NCI-H460 (cell line): ENCODE results near the gene FAM222A. TPM values are rescaled to one million over a fixed set of nuclear protein-coding genes. Genes with fewer than 3 reads are reported as not detected.

Experiments
- DNase-seq: peaks from one replicate; pipeline ENCODE4 v3.0.0-alpha.2; 2016; ENCODE audit warnings: low read depth; ENCODE audit errors: extremely low read depth
- total RNA-seq: library from RNA; depleted of rRNA; stranded (reverse); fragments of >200 nt; shearing (Covaris generic); gene quantifications from 2 replicates; pipeline ENCODE4 v1.2.3, GENCODE V29; 2014

The FAM222A gene
- total RNA-seq, 1 experiment from 2014 or later, result 0.25 TPM

- no peak for DNase-seq
Observed at GRCh38 chr12:109735825-109736551, 22.4 kb downstream of the FAM222A start.

GRCh38 chr12:109736552-109737108 is 23.0 kb downstream of the FAM222A start:
- peak; percentile 41 for DNase-seq

GRCh38 chr12:109737126-109737525 is 23.5 kb downstream of the FAM222A start:
- DNase-seq, result no peak

GRCh38 chr12:109737631-109738030 is 24.0 kb downstream of the FAM222A start:
- no peak for DNase-seq

GRCh38 chr12:109738209-109738608 is 24.6 kb downstream of the FAM222A start:
- no peak for DNase-seq

- no peak for DNase-seq
Observed at GRCh38 chr12:109738878-109739665, 25.4 kb downstream of the FAM222A start.

- DNase-seq, result no peak
Observed at GRCh38 chr12:109739747-109740693, 26.4 kb downstream of the FAM222A start.

GRCh38 chr12:109740694-109741245 is 27.1 kb downstream of the FAM222A start:
- no peak for DNase-seq

- no peak for DNase-seq
Observed at GRCh38 chr12:109741286-109741969, 27.8 kb downstream of the FAM222A start.

- DNase-seq, result no peak
Observed at GRCh38 chr12:109741970-109742703, 28.5 kb downstream of the FAM222A start.

GRCh38 chr12:109743076-109743910 is 29.7 kb downstream of the FAM222A start:
- no peak for DNase-seq

GRCh38 chr12:109744026-109744425 is 30.4 kb downstream of the FAM222A start:
- DNase-seq, result no peak

- DNase-seq, result no peak
Observed at GRCh38 chr12:109744986-109745942, 31.6 kb downstream of the FAM222A start.

- no peak for DNase-seq
Observed at GRCh38 chr12:109752117-109753053, 38.8 kb downstream of the FAM222A start.

- DNase-seq, result no peak
Observed at GRCh38 chr12:109753054-109753401, 39.4 kb downstream of the FAM222A start.

- no peak for DNase-seq
Observed at GRCh38 chr12:109753959-109754358, 40.3 kb downstream of the FAM222A start.
